HG03342 (cell line): Measurements from ENCODE around the gene ITPR2.
A peak's percentile ranks its signal among the peaks of the same experiment; 100 is the strongest.
"Not testable (repeated sequence)": the region's sequence is repeated elsewhere in the genome, so short reads cannot be mapped to it uniquely, and the experiment has no call there.

Experiments used
- ATAC-seq: cut with Tn5 transposase; IDR thresholded peaks from one replicate; pipeline ENCODE4 v1.9.1; 2021; ENCODE audit warnings: mild to moderate bottlenecking, moderate library complexity; ENCODE audit not compliant: unreplicated experiment

The ITPR2 gene

DNA sequence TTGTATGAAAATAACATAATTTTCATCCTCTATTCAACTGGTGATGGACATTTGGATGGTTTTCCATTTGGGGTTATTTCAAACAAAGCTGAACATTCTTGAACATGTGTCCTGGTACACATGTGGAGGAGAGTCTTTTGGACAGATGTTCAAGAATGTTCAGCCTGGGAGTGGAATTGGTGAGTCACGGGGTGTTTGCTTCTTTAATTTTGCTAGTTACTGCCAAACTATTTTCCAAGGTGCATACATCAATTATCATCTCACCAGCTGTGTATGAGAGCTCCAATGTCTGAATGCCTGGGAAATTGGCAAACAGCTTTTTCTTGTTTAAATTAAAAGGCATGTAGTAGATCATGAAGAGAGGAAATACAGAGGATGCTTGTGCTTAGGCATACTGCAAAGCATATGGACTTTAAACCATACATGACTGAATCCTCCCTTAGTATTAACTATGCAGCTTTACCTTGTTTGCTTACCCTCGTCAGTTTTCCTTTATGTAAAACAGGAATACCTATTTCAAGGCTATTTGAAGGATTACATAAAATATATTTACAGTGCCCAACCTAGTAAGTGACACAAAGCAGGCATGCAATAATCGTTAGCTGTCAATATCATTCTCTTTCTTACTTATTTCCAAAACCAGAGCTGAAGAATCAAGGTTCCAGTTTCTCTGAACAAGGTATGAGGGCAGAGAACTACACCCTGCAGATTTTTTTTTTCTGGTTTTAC is 152.1 kb downstream of the ITPR2 start:
- no peak for ATAC-seq

DNA sequence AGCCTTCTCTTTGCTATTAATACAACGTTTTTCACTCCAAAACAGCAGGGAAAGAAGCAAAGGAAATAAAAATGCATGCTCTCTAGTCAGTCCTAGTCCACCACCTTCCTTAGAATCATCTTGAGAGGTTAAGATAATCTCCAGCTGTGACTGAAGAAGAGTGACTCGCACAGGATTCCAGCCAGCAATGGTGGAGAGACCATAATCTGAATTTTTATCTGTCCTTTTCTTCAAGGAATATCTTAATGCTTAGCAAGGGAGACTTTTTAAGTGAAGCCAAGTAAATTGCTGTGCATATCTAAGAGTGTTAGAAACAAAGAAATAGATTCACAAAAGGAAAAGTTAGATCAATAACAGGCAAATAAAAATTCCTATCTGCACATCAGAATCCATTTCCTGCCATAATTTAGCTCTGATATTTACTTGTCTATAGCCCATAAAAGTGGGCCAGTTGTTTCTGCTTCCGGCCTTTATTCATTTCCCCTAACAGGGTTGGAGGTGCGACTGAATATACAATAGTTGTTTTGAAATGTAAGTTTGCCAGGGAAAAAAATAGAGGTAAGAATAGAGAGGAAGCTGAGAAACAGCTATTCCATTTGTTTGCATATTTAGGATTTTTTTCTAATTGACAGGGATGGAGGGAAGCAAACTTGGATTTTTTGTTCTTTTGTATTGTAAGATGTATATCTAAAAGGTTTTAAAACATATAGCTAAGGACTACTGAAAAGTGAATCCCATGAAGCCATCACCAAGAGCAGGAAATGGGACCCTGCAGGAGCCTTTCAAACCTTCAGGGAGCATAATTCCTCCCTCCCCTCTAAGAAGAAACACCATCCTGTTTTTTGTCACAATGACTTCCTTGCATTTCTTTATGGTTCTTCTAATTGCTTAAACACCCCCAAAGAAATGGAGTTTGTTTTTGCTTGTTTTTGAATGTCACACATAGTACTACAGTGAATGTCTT is 154.0 kb downstream of the ITPR2 start:
- ATAC-seq, result no peak

DNA sequence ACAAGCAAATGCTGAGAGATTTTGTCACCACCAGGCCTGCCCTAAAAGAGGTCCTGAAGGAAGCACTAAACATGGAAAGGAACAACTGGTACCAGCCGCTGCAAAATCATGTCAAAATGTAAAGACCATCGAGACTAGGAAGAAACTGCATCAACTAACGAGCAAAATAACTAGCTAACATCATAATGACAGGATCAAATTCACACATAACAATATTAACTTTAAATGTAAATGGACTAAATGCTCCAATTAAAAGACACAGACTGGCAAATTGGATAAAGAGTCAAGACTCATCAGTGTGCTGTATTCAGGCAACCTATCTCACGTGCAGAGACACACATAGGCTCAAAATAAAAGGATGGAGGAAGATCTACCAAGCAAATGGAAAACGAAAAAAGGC is 161.5 kb downstream of the ITPR2 start:
- not testable (repeated sequence) for ATAC-seq

DNA sequence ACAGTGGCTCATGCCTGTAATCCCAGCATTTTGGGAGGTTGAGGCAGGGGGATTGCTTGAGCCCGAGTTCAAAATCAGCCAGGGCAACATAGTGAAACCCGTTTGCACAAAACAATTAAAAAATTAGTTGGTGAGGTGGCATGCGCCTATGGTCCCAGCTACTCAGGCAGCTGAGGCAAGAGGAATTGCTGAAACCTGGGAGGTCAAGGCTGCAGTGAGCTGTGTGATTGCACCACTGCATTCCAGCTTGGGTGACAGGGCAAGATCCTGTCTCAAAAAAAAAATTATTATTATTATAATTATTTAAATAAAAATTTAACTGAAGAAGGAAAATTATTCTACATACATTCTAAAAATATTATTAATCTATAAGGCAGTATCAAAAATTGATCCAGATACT is 164.1 kb downstream of the ITPR2 start:
- ATAC-seq, result no peak

DNA sequence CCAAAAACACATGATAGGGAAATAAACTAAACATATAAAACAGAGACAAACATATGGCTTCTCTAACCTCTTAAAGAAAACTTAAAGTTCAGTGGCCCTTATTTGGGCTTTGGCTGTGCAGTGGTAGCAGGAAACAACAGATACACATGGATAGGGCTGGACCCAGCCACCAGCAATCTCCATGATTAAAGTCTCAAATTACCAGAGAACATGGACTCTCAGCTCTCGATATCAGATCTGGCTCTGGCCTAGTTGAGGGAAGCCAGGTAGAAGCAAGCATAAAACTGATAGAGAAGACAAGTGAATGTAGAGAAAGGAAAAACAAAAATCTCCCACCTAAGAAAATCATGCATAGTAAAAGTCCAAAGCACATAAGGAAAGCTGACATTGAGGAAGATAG is 164.8 kb downstream of the ITPR2 start:
- ATAC-seq, result no peak

DNA sequence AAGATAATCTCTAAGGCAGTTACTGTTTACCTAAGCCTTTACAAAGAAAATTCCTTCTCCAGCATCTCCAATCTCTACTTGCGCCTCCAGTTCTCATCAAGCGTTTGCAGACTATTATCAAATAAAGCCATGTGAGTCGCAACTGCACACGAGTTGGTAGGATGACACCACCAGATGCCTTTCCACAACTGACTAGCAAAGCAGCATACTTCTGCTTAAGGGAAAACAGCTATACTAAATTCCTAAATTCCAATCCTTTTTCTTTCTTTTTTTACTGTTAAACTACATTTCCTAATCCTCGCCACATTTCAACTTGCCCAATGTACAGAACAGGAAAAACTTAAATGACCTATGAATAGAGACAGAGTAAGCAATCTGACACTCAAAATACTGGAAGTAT is 166.7 kb downstream of the ITPR2 start:
- ATAC-seq, result no peak

DNA sequence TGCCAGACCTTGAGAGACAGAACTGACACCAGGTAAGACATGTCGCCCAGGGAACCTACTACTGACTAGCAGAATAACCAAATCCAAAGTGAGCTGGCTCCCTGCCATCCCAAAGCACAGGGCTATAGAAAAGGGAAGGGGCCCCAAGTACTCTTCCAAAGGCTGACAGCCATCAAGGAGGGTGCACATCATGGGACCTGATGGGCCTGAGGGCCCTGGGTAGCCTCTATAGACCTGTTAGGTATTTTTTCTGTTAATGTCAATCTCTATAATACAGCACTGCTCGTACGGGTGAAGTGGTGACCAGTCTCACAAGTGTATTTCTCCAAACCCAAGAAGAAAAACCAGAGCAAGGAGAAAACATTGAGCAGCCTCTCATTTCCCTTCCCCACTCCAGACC is 171.6 kb downstream of the ITPR2 start:
- ATAC-seq, result no peak

DNA sequence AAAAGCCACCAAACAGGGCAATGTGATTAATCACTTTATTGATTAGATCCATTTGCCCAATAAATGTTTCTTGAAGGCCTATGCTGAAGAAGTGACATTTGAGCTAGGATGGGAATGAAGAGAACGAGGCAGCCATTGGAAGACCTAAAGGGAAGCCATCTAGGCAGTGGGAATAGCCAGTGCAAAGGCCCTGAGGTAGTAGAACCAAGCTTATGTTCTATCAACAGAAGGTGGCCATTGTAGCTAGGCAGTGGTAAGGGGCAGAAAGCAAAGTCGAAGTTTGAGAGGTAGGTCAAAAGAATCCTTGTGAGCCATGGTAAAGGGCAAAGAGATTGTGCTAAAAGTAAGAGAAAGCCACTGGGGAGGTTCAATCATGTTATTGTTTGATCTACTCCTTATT is 173.1 kb downstream of the ITPR2 start:
- no peak for ATAC-seq

DNA sequence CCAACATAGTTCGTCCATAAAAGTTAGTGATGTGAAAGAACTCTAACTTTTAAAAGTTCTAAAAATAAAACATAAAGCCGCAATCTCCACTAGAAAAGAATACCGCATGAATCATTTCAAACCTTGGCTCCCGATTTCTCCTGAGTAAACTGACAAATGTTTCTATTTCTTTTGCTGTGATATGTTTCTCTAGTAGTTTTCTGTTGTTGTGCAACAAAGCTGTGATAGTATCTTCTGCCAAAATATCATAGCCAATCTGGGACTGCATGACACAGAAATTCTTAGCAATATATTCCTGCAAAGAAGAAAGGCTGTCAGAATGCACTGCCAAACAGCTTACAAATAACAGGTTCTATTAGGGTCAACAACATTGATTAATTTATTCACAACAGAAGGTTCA is 174.0 kb downstream of the ITPR2 start:
- ATAC-seq, result no peak

DNA sequence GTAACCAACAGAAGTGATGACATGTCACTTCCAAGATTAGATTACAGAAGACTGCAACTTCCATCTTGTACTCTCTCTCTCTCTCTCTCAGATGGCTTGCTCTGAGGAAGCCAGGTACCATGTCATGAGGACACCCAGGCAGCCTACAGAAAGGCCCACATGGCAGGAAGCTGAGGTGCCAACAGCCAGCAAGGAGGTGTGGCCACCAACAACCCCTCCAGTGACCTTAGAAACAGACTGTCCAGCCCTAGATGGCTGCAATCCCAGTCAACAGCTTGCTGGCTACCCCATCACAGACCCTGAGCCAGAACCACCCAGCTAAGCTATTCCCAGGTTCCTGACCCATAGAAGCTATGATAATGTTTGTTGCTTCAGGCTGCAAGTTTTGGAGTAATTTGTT is 178.4 kb downstream of the ITPR2 start:
- ATAC-seq, result no peak

DNA sequence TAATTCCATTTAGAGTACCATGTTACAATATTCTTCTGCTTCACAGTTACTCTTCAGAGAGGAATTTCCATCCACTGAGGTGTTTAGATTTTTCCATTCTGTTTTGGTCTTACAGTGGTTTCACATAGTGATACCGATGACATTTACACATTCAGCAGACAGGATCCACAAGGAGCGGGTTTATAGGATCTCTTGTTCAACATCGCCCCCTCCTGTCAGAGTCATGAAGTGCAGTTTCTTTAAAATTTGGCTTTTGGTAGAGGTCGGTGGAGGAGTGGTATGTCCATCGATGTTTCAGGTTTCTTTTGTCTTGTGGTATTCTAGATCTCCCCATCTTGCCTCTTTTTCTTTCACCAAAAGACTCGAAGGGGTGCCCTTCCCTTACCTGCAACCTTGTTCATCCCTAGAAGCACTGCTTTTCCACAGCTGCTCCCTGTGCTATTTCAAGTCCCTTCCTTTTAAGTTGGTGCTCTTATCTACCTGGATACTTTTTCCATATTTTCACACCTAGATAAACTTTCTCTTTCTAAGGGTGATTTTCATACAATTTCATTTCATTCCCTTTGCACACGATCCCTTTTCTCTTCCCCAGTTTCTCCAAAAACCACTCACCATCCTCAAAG is 181.3 kb downstream of the ITPR2 start:
- ATAC-seq, result peak; percentile 47

DNA sequence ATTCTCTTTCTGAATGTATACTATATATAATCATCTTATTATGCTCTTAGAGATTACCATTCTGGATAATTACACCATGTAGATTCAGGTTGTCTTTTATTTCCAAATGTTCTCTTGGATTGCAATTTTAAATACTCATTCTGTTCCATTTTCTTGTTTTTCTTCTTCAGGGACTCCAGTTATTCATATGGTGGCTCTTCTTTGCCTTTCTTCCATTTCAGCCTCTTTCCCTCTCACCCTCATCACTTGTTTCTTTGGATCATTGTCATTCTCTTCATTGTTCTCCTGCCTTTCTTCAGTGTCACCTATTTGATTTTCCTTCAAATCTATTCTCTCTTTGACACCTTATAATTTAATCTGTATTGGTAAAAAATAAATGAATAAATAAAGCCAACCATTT is 182.0 kb downstream of the ITPR2 start:
- no peak for ATAC-seq

DNA sequence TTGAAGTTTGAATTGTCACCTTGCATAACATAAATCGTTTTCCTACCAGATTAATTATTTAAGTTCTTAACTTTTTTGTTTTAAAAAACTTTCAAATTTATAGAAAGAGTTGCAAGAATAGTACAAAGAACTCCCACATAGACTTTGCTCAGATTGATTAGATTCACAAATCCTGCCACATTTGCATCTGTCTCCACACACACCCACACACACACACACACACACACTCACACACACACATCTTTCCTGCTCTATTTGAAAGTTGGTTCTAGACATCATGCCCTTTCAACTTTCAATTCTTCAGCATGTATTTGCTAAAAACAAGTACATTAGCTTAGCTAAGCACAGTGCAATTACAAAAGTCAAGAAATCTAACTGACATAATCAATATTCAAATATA is 184.0 kb downstream of the ITPR2 start:
- no peak for ATAC-seq

DNA sequence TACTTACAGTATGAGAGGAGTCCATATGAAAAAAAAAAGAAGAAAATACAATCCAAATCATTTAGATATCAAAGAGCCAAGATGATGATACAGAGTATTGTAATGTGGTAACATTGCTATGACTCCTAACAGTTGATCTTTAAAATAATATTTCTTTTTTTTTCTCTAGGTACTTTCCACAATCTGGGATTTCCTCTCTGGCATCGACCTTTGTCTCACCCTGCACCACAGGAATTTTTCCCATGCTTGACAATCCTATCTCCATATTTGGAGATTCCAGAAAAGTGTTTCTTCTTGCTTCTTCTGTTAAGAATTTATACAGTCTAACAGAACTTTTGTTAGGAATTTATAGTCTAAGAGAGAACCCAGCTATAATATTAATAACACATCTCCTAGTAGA is 184.4 kb downstream of the ITPR2 start:
- no peak for ATAC-seq

DNA sequence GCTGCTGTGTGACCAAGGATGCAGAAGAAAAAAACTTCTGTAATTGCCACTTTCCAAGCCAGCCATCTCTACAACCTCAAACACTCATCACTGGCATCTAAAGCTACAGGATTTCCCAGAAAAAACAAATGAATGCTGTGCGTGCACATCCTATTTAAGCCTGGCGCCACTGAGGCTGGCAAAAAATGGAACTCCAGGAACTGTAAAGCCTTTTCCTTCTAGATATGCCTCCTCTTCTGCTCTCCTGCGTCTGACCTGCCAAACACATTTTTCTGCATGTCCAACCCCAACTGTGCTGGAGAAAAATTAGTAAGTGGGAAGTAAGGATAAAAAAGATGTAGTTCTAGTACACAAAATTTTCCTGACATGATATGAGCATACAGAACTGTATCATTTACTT is 184.9 kb downstream of the ITPR2 start:
- ATAC-seq, result no peak

DNA sequence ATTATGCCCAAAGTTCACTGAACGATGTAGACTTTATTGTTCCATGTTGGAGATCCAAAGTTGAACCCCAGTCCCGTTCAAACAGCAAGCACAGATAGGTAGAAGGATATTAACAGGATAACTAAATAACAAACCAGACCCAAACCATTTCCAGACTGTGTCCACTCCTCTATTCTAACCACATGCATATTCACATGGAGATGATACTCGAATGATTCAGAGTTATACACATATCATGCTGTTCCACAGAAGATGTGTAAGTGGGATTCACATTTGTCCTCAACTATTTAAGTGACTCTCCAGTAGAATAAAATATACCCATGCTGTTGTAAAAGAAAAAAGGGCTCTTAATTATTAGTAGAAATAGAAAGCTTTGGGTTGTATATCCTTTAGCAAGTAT is 185.9 kb downstream of the ITPR2 start:
- no peak for ATAC-seq

DNA sequence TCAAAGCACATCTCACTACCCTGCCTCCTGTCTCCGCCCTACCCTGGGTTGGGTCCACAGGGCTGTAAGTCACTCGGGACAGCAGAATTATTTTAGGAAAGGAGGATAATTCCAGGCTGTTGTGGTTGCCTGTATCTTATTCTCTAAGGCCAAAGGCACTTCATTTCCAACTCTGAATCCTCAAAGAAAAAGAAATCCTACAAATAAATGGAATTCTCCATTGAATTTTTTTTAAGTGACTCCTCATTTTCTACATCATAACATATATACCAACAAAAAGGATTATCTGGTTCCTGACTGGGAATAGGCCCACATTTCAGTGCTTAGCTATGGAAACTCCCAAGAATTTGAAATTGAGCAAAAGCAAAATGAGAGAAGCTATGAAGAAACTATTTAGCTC is 186.4 kb downstream of the ITPR2 start:
- no peak for ATAC-seq

DNA sequence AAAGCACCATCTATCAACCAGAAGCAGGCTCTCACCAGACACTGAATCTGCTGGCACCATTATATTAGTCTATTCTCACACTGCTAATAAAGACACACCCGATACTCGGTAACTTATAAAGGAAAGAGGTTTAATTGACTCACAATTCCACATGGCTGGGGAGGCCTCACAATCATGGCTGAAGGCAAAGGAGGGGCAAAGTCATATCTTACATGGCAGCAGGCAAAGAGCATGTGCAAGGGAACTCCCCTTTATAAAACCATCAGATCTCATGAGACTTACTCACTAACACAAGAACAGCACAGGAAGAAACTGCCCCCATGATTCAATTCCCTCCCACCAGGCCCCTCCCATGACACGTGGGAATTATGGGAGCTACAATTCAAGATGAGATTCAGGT is 188.6 kb downstream of the ITPR2 start:
- not testable (repeated sequence) for ATAC-seq

DNA sequence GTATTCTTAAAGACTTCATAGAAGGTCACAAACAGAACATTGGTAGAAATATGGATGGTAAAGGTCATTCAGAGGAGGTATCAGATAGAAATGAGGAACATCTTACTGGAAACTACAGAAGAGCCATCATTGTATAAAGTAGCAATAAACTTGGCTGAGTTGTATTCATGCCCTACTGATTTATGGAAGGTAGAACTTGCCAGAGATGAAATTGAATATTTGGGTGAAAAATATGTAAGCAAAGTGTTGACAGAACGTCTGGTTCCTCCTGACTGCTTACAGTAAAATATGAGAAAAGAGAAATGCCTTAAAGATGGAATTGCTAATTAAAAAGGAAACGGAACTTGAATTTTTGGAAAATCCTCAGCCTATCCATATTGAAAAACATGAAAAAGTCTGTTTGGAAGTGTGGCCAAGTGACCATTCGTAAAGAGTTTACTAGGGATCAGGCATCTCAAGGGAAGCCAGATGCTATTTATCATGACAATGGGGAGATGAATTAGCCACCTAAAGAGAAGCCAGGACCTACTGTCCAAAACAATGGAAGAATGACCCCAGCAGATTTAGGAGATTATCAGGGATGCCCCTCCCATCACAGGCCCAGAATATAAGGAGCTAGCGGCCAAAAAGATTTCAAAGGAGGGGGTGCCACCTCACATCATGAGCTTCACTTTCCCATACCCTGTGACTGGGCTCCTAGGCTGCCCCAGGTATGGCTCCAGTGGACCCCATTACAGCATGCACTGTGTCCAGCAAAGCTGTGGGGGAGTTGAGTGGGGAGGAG is 189.3 kb downstream of the ITPR2 start:
- ATAC-seq, result no peak

DNA sequence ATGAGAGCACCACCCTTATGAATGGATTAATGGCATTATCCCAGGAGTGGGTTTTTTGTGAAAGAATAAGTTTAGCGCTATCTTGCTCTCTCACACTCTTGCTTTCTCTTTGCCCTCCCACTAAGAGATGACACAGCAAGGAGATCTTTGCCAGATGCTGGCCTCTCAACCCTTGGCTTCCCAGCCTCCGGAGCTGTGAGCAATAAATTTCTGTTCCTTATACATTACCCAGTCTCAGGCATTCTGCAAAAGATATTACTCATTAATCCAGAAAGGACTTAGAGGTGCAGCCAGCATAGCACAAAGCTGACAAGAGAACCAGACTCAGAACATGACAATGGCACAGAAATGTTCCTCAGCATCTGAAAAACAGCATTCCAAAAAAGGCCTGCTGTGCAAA is 190.6 kb downstream of the ITPR2 start:
- no peak for ATAC-seq

DNA sequence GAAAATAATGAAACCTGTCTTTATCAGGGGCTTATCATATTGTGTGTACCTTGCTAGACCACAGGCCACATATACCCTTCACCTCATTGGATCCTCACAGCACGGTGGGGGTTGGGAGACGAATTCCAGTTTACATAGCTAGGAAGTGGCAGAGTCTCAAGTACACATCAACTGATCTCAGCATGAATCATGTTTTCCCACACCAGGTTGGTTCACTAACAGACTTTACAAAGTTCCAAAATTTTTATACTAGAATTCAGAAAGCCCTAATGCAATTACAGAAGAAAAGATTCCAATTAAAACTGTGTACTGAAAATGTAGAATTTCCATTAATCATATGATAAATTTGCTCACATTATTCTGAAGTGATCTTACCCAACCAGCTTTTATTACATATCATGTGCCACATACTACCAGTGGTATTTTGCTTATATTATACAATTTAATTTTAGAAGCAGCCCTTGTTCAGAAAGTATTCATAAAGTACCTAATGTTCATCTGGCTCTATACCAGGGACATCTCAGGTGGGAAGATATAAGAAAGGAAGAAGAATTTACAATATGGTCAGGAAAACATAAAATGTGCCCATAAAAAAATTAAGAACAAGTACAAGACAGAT is 196.2 kb downstream of the ITPR2 start:
- ATAC-seq, result no peak
